NCI-H2081 treated with DMSO at 0.1 percent for 48 hours (cell line): ENCODE measurements around the gene MED13.
"Not testable (repeated sequence)": the region's sequence is repeated elsewhere in the genome, so short reads cannot be mapped to it uniquely, and the experiment has no call there.

Source experiments
- DNase-seq: peaks from one replicate; lab custom pipeline; 2025; lab: John Stamatoyannopoulos, UW

MED13 gene

GRCh38 chr17:61908292-61909037 is 156.6 kb downstream of the MED13 start:
- no peak for DNase-seq

- DNase-seq, result no peak
Measured at GRCh38 chr17:61907361-61907760, 157.7 kb downstream of the MED13 start.

DNA sequence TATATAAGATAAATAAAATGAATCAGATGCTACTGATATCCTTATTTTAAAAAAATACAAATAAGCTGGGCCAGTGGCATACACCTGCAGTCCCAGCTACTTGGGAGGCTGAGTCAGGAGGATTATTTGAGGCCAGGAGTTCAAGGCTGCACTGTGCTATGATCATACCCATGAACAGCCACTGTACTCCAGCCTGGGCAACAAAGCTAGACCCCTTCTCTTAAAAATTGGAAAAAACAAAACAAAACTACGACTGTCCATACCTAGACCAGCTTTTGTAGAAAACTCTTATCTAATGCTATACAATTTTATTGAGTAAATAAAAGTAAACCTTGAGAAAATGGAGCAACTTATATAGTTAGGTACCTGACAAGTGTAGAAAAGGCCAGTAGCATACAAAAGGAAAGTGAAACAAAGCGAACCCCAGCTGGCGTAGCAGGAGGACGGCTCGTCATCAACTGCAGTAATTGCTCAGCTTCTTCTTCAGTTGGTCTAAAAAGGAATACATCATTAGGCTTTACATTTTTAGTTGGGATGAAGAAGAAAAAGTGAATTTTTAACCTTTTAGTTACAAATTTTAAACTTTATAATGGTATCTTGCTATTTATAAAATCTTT is 160.9 kb downstream of the MED13 start:
- DNase-seq, result no peak

DNA sequence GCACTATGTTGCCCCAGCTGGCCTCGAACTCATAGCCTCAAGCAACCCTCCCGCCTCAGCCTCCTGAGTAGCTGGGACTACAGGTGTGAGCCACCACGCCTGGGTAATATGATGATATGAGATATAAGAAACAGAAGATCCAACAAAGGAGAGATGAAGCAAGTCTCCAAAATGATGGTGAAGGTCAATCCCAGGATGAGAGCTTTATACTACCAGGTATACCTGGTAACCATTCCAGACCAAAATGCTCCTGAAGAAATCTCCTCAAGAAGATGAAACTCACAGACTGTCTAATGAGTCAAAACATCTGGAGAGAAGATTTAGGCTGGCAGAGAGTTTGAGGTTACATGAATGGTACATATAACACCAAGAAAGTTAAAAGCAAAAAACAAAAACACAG is 161.8 kb downstream of the MED13 start:
- DNase-seq, result no peak

GRCh38 chr17:61897548-61898180 is 167.4 kb downstream of the MED13 start:
- DNase-seq, result no peak

DNA sequence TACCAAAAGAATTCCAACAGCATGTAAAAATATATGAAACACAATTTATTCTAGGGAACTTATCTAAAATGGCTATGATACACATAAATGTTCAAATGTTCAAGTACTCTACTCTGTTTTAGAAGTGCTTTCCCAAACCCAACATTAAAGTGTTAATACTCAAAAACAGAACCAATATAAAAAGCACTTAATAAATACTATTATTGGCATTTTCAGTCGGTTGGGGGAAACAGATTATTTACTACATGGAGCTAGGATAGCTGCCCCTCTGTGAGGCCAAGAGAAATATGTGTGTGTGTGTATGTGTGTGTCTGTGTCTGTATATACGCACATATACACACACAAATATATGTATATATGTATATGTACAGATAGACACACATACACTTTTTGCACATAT is 169.7 kb downstream of the MED13 start:
- DNase-seq, result no peak

- not testable (repeated sequence) for DNase-seq
Measured at GRCh38 chr17:61894310-61894709, 170.8 kb downstream of the MED13 start.
